ENCODE data around the gene TTL.
"Not testable (repeated sequence)": the region's sequence is repeated elsewhere in the genome, so short reads cannot be mapped to it uniquely, and the experiment has no call there.

DNA sequence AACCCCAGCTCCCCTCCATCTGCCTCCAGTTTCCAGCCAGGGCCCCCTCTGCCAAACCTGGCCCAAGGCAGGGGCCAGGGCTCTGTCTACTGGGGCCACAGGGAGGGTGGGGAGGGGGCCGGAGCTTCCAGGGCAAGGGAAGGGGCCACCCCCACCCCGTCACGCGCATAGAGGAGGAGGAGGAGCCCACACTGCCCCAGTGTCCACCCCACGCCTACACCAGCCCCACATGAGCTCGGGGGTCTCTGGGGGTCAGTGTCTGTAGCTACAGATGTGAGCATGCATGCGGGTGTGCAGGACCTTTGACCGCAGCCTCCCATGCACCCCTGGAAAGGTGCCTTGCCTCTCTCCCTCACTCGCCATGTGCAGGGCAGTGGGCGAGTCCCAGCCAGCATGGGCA is 45.0 kb upstream of the TTL start:
- TF ChIP-seq CTCF, POLR2A, POLR2AphosphoS5, EP300 (IDR thresholded peaks at IDR 0.05): not testable (repeated sequence)

All from sigmoid colon (tissue), 4 donors.